ENCODE measurements around the gene RUFY1. TPM values are rescaled to one million over a fixed set of nuclear protein-coding genes. Genes with fewer than 3 reads are reported as not detected.

Gene RUFY1
- total RNA-seq, 1 donor from 2014 or later, result 56.5 TPM

DNA sequence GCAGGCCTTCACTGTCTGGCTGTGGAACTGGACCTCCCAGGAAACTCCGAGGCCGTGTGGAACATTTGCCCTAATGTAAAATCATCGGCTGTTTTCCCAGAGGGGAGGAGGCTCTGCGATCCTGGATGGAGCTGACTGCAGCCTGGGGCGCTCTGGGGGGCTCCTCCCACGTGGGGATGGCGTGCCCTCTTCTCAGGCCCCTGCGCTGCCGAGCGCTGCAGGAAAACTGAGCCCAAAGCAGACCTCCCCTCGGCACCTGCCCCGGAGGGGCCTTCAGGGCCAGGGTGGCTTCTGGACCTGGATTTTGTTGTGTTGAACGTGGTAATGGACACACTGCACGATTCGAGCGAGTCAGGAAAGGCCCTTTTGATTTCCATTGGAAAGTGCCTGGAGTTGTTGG lies 49.2 kb downstream of the RUFY1 start:
- TF ChIP-seq, protein P1, sequence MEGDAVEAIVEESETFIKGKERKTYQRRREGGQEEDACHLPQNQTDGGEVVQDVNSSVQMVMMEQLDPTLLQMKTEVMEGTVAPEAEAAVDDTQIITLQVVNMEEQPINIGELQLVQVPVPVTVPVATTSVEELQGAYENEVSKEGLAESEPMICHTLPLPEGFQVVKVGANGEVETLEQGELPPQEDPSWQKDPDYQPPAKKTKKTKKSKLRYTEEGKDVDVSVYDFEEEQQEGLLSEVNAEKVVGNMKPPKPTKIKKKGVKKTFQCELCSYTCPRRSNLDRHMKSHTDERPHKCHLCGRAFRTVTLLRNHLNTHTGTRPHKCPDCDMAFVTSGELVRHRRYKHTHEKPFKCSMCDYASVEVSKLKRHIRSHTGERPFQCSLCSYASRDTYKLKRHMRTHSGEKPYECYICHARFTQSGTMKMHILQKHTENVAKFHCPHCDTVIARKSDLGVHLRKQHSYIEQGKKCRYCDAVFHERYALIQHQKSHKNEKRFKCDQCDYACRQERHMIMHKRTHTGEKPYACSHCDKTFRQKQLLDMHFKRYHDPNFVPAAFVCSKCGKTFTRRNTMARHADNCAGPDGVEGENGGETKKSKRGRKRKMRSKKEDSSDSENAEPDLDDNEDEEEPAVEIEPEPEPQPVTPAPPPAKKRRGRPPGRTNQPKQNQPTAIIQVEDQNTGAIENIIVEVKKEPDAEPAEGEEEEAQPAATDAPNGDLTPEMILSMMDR (IDR thresholded peaks at IDR 0.05; ENCODE audit: insufficient read depth, low read length, poor library complexity, severe bottlenecking), result no peak
- no peak overlapping the region for H3K4me3 ChIP-seq (ENCODE audit: low read depth, low read length)
- no peak for DNase-seq (ENCODE audit: low read depth)
- peaks cover 7% of the 10 kb centered on the region for H3K36me3 ChIP-seq (ENCODE audit: control insufficient read depth, insufficient read depth, low read length)
- H3K27me3 ChIP-seq (ENCODE audit: control insufficient read depth, insufficient read depth, low read length), result no peaks in the 10 kb centered on the region

DNA sequence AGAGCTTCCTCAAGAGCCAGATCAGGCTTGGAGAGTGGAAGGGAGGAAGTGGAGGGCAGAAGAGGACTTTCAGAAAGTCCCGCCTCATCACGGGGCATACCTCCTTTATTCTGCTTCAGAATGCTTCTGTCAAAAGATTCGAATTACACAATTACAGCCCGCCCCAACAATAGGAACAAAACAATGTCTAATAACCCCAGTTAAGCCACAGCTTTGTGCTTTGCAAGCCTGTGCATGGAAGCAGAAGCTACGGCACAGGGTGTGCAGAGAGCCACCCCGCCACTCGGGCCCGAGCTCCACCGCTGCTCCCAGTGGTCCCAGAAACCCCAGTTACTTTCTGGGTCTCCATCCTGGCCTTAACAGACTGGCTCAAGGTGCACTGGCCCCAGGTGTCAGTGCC lies 49.6 kb downstream of the RUFY1 start:
- H3K27me3 ChIP-seq (ENCODE audit: control insufficient read depth, insufficient read depth, low read length), result no peaks in the 10 kb centered on the region
- DNase-seq (ENCODE audit: low read depth), result no peak
- TF ChIP-seq, protein P1 (IDR thresholded peaks at IDR 0.05; ENCODE audit: insufficient read depth, low read length, poor library complexity, severe bottlenecking), result no peak
- peaks cover 7% of the 10 kb centered on the region for H3K36me3 ChIP-seq (ENCODE audit: control insufficient read depth, insufficient read depth, low read length)
- no peak overlapping the region for H3K4me3 ChIP-seq (ENCODE audit: low read depth, low read length)

DNA sequence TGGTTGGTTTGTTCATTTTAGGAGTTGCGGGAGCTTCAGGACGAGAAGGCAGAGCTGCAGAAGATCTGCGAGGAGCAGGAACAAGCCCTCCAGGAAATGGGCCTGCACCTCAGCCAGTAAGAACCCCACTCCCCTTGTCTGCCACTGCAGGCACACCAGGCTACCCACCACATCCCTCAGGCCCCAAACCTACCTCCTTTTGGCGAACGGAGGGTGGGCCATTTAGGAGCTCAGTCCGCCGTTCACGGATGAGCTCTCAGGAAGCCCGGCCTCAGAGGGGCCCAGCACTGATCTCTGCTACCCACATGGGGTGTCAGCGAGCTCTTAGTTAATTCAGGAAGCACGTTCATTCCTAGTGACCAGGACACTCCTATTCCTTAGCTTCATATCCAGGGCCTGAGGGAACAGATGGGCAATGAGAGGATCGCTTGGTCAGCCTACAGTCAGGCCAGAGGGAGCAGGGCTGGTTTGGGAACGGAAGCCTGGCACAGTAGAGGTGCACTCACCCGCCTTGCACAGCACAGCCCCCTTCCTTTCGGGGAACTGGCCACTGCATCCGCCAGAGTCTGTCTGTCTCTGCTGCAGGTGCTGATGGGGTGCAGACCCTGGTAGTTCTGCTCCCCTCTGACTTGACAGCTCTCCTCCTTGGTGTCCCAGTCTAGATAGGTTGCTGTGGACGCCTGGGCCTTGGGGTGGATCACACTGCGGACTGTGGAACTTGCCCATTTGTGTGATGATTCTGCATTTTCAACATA lies 51.7 kb downstream of the RUFY1 start:
- TF ChIP-seq, protein P1 (IDR thresholded peaks at IDR 0.05; ENCODE audit: insufficient read depth, low read length, poor library complexity, severe bottlenecking), result no peak
- no peak for DNase-seq (ENCODE audit: low read depth)
- Histone ChIP-seq H3K4me3 (ENCODE audit: low read depth, low read length) (no peak overlapping the region), H3K27me3 (ENCODE audit: control insufficient read depth, insufficient read depth, low read length) (no peaks in the 10 kb centered on the region), H3K36me3 (ENCODE audit: control insufficient read depth, insufficient read depth, low read length) (peaks cover 7% of the 10 kb centered on the region)

DNA sequence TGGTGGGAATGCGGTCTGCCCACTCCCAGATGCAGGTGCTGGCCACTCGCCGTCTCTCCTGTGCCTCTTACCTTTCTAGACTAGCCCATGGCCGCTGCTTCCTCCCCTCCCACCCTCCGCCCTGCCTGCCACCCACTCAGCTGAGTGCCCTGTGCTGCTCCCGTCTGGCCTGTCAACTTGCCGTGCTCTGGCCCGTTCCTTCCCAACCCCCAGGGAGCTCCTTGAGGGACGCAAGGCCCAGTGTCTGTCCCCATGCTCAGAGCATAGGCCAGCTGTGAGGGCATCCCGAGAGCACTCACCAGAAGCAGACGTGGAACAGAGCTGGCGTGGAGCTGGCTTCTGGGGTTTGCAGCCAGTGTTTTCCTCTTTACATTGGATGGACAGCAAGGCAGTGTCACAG lies 53.0 kb downstream of the RUFY1 start:
- peaks cover 9% of the 10 kb centered on the region for H3K36me3 ChIP-seq (ENCODE audit: control insufficient read depth, insufficient read depth, low read length)
- no peak overlapping the region for H3K4me3 ChIP-seq (ENCODE audit: low read depth, low read length)
- no peak for DNase-seq (ENCODE audit: low read depth)
- no peaks in the 10 kb centered on the region for H3K27me3 ChIP-seq (ENCODE audit: control insufficient read depth, insufficient read depth, low read length)
- TF ChIP-seq, protein P1 (IDR thresholded peaks at IDR 0.05; ENCODE audit: insufficient read depth, low read length, poor library complexity, severe bottlenecking), result no peak

DNA sequence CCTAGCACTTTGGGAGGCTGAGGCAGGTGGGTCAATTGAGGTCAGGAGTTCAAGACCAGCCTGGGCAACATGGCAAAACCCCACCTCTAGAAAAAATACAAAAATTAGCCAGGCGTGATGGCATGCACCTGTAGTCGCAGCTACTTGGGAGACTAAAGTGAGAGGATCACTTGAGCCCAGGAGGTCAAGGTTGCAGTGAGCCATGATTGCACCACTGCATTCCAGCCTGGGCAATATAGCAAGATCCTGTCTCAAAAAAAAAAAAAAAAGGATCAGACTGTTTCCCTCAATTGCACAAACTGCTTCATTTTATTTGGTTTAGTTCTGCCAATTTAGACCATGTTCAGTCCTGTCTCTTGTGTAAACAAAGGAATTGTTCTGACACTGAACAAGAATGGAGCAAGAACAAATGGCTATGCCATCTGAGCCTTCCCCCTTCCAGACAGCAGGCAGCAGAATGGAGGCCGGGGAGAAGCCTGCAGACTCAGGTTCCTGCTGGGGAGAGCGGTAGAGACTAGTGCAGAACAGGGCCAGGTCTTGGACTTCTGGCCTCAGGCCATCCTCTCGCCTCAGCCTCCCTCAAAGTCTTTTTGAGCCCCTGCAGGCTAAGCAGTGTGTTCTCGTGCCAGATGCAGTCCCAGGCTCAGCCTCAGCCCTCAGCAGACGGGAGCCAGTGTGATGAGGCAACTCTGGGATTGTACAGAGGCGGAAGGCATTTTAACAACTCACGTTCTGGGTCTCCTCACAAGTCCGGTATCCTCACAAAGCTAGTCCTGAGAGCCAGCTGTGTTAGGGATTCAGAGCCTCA lies 54.9 kb downstream of the RUFY1 start:
- TF ChIP-seq, protein P1 (IDR thresholded peaks at IDR 0.05; ENCODE audit: insufficient read depth, low read length, poor library complexity, severe bottlenecking), result no peak
- Histone ChIP-seq H3K4me3 (ENCODE audit: low read depth, low read length) (no peak overlapping the region), H3K27me3 (ENCODE audit: control insufficient read depth, insufficient read depth, low read length) (no peaks in the 10 kb centered on the region), H3K36me3 (ENCODE audit: control insufficient read depth, insufficient read depth, low read length) (peaks cover 4% of the 10 kb centered on the region)
- DNase-seq (ENCODE audit: low read depth), result no peak
